Stomach (tissue), 9 donors: Measurements from ENCODE around the gene SEPTIN1. TPM values are rescaled to one million over a fixed set of nuclear protein-coding genes. Genes with fewer than 3 reads are reported as not detected.

Experiments used
- DNase-seq, 2 donors: peaks; one replicate each; pipeline versions ENCODE4 v3.0.0 to v3.0.0-alpha.2; 2013 to 2019
- H3K27ac ChIP-seq, 5 donors: fragments of 200-600 bp in 4 of 5; sonication (generic) in 4 of 5; one replicate each; pipeline ENCODE4 v1.5.1; 2013 to 2019; ENCODE audit warnings: mild to moderate bottlenecking in 1 of 5, moderate library complexity in 1 of 5
- H3K27me3 ChIP-seq, 3 donors: fragments of 200-600 bp; sonication (generic); one replicate each; pipeline ENCODE4 v1.5.1; 2017 to 2019; ENCODE audit warnings: mixed run types in 1 of 3
- H3K36me3 ChIP-seq, 4 donors: fragments of 200-600 bp; sonication (generic); 1 replicate in 3 of 4; 2 replicates in 1 of 4; pipeline ENCODE4 v1.5.1; 2016 to 2019
- H3K4me1 ChIP-seq, 4 donors: fragments of 200-600 bp; sonication (generic); one replicate each; pipeline ENCODE4 v1.5.1; 2016 to 2019
- H3K4me3 ChIP-seq, 4 donors: fragments of 200-600 bp; sonication (generic) in 3 of 4; one replicate each; pipeline ENCODE4 v1.5.1; 2016 to 2019; ENCODE audit warnings: mild to moderate bottlenecking in 1 of 4
- H3K9me3 ChIP-seq, 4 donors: fragments of 200-600 bp; sonication (generic); one replicate each; pipeline ENCODE4 v1.5.1; 2016 to 2019
- CTCF ChIP-seq, 7 experiments: fragments of 450-650 bp in 4 of 7; fragments of 200-600 bp in 3 of 7; sonication (generic) in 3 of 7; IDR thresholded peaks; one replicate each; pipeline ENCODE4 v1.5.1; 2016 to 2019; ENCODE audit warnings: antibody characterized with exemption in 7 of 7, control low read depth in 2 of 7, mild to moderate bottlenecking in 1 of 7
- EP300 ChIP-seq: sonication (generic); formaldehyde crosslinking; IDR thresholded peaks from one replicate; pipeline ENCODE4 v1.6.1; 2017; ENCODE audit warnings: antibody characterized with exemption
- POLR2A ChIP-seq, 4 donors: fragments of 450-650 bp; IDR thresholded peaks; one replicate each; pipeline ENCODE4 v1.6.1; 2016; ENCODE audit warnings: antibody characterized with exemption in 4 of 4, control low read depth in 2 of 4, mild to moderate bottlenecking in 1 of 4, moderate library complexity in 1 of 4
- POLR2AphosphoS5 ChIP-seq, 3 donors: sonication (generic); formaldehyde crosslinking; IDR thresholded peaks; one replicate each; pipeline ENCODE4 v1.6.1; 2016; ENCODE audit warnings: antibody characterized with exemption in 3 of 3
- WGBS, 5 donors: extraction: QIAGEN DNeasy Blood & Tissue Kit in 3 of 5; methylation state at CpG; one replicate each; pipeline versions ENCODE4 v1.1.5 to v1.1.7; 2013 to 2018; 5-methylcytosine and 5-hydroxymethylcytosine counted together
- intact Hi-C: fragments of 100-400 bp; cut with DNase I; formaldehyde crosslinking; loops from one replicate; pipeline ENCODE4 v1.15.1; 2023; ENCODE audit warnings: low total_unique reads
- polyA plus RNA-seq, 3 donors: library from polyadenylated mRNA; stranded (reverse); fragments of 200-250 nt; gene quantifications; one replicate each; pipeline ENCODE4 v1.2.3, GENCODE V29; 2013
- total RNA-seq, 5 donors: library from RNA; depleted of rRNA; stranded (reverse); fragments of >200 nt; gene quantifications; one replicate each; pipeline versions ENCODE4 v1.1.0 to v1.2.3, GENCODE V29; 2014 to 2016
- donor health status: healthy with polysubstance abuse.
- donor health status: Bipolar disorder and iron deficiency.
- donor health status: healthy.

The SEPTIN1 gene
- total and polyA plus RNA-seq, 8 donors, result 0.72 to 10.5 (median 5.3) TPM; not detected in 1

- H3K4me1 ChIP-seq, result peaks cover 23 to 35% (median 28%) of the 10 kb centered on the region in 4 donors
- no peak for DNase-seq
- peaks cover 9 to 30% (median 15%) of the 10 kb centered on the region in 4 donors for H3K36me3 ChIP-seq
- WGBS, 5 donors, result 86 to 92% (median 90%) methylated on average over 6 of the region's 6 CpGs
- no peaks in the 10 kb centered on the region for H3K9me3 ChIP-seq
- peak overlapping the region in 1 of 5 donors; percentile 0 for H3K27ac ChIP-seq
- no peak overlapping the region for H3K4me3 ChIP-seq
- H3K27me3 ChIP-seq, result no peaks in the 10 kb centered on the region
- intact Hi-C loops, result loop anchor here (10.0 kb wide), 1 partner anchor 48 kb away; no protein-coding TSS in a partner anchor
- TF ChIP-seq POLR2A (IDR thresholded peaks at IDR 0.05), result no peak
- TF ChIP-seq EP300, result no peak
- no peak for TF ChIP-seq CTCF (IDR thresholded peaks at IDR 0.05)
- no peak for TF ChIP-seq POLR2AphosphoS5 (IDR thresholded peaks at IDR 0.05)
Observed at GRCh38 chr16:30413112-30413806, 30.9 kb upstream of the SEPTIN1 start.

- peak overlapping the region in 4 of 5 donors; percentile 24 to 88 (median 44) for H3K27ac ChIP-seq
- peaks cover 9 to 28% (median 15%) of the 10 kb centered on the region in 4 donors for H3K36me3 ChIP-seq
- no peaks in the 10 kb centered on the region for H3K27me3 ChIP-seq
- peak; percentile 93 to 96 for DNase-seq
- no peaks in the 10 kb centered on the region for H3K9me3 ChIP-seq
- WGBS, 5 donors, result 39 to 45% (median 40%) methylated on average over 15 of the region's 15 CpGs
- TF ChIP-seq CTCF (IDR thresholded peaks at IDR 0.05) (peak in 5 of 7 experiments; percentile 77 to 94 (median 89)), POLR2A (IDR thresholded peaks at IDR 0.05) (no peak), POLR2AphosphoS5 (IDR thresholded peaks at IDR 0.05) (peak in 2 of 3 donors; percentile 42 to 65)
- H3K4me1 ChIP-seq, result peaks cover 21 to 38% (median 31%) of the 10 kb centered on the region in 4 donors
- peak overlapping the region in 1 of 4 donors; percentile 9 for H3K4me3 ChIP-seq
- intact Hi-C loops, result loop anchor here (10.0 kb wide), 1 partner anchor 45 kb away; no protein-coding TSS in a partner anchor
Observed at GRCh38 chr16:30409125-30410060, 27.0 kb upstream of the SEPTIN1 start.

- no peak for DNase-seq
- Histone ChIP-seq H3K27ac (peak overlapping the region; percentile 88 to 93 (median 90)), H3K27me3 (no peaks in the 10 kb centered on the region), H3K9me3 (no peaks in the 10 kb centered on the region), H3K4me3 (peak overlapping the region; percentile 56 to 77 (median 64)), H3K36me3 (peaks cover 8 to 17% (median 11%) of the 10 kb centered on the region in 4 donors), H3K4me1 (peaks cover 21 to 38% (median 31%) of the 10 kb centered on the region in 4 donors)
- intact Hi-C loops, result no loop called here
- TF ChIP-seq POLR2A (IDR thresholded peaks at IDR 0.05) (no peak), POLR2AphosphoS5 (IDR thresholded peaks at IDR 0.05) (no peak), EP300 (no peak), CTCF (IDR thresholded peaks at IDR 0.05) (no peak)
- WGBS, 5 donors, result 11 to 19% (median 14%) methylated on average over 9 to 18 of the region's 19 CpGs
Observed at GRCh38 chr16:30407804-30408534, 25.6 kb upstream of the SEPTIN1 start.
